ENCODE measurements around the gene ADAT2.

The ADAT2 gene

DNA sequence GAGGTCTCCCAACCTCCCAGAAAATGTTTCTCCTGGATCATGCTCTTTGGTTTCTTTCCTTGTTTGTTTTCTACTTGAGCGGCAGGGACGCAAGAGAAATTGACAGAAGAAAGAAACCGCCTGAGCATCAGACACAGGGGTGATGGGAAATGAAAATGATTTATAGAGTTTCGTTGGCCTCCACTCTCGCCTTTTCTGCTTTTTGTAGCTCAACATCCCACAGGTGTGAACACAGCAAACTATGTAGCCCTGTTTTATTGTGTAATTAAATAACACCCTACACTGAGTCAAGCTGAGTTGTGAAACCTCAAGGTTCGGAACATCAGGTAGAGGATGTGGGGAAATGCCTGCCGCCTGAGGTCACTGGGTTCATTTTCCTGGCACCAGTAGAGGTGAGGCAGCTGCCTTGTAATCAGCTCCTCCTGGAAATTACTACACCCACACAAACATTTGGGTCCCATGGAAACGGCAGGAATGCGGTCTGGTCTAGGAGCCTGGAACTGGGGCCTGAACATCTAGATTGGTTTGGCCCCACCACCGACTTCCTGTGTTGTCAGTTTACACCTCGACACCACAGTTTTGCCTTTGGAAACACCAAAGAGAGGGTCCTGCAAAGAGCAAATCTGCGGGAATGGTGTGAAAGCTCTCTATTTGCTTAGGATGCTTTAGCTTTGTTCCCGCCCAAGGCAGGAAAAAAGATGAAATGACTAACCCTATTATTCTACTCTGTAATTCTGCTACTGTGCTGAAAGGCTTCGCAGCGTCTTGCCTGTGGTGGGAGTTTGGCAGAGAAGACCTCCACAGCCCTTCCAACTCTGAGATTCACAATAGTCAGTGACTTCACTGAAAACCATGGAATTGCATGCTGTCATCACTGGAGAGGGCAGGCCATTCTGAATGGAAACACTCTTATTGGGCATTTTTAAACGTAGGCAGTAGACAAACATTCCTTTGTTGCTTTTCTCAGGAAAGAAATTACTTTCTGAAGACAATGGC lies 53.0 kb downstream of the ADAT2 start:
- no peaks in the 10 kb centered on the region for H3K36me3 Mint-ChIP-seq (ENCODE audit: low read depth)
- H3K4me1 Mint-ChIP-seq = peaks cover 15% of the 10 kb centered on the region
- H3K27ac Mint-ChIP-seq = no peak overlapping the region
- ATAC-seq (peak; percentile 52), DNase-seq (no peak)
- H3K4me3 Mint-ChIP-seq = no peak overlapping the region
- H3K9me3 Mint-ChIP-seq = no peaks in the 10 kb centered on the region
- peaks cover 2% of the 10 kb centered on the region for H3K27me3 Mint-ChIP-seq

- DNase-seq (no peak), ATAC-seq (no peak)
- no peak overlapping the region for H3K27ac Mint-ChIP-seq
- peaks cover 15% of the 10 kb centered on the region for H3K4me1 Mint-ChIP-seq
- H3K36me3 Mint-ChIP-seq (ENCODE audit: low read depth) = no peaks in the 10 kb centered on the region
- no peak overlapping the region for H3K4me3 Mint-ChIP-seq
- H3K27me3 Mint-ChIP-seq = peaks cover 2% of the 10 kb centered on the region
- H3K9me3 Mint-ChIP-seq = no peaks in the 10 kb centered on the region
These were observed 53.8 kb downstream of the ADAT2 start for GRCh38 chr6:143396497-143397226.

DNA sequence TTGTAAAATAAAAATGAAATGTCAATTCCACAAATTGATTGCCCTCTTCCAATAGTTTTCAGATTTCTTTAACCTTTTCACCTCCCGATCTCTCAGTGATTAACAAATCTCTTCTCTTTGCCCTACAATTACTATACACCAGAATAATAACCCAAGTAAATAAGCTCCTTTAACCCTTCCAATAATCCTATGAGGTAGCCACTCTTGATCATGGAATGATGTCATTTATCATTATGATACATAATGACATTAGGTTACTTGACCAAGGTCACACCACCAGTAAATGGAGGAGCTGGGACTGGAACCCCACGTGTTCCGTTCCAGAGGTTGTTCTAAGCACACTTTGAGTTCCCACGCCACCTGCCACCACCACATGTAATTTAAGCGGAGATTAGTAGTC lies 54.8 kb downstream of the ADAT2 start:
- Mint-ChIP-seq H3K36me3 (ENCODE audit: low read depth) (no peaks in the 10 kb centered on the region), H3K4me1 (peaks cover 10% of the 10 kb centered on the region), H3K9me3 (no peaks in the 10 kb centered on the region), H3K27me3 (peaks cover 2% of the 10 kb centered on the region), H3K4me3 (no peak overlapping the region), H3K27ac (no peak overlapping the region)
- DNase-seq = no peak
- no peak for ATAC-seq

DNA sequence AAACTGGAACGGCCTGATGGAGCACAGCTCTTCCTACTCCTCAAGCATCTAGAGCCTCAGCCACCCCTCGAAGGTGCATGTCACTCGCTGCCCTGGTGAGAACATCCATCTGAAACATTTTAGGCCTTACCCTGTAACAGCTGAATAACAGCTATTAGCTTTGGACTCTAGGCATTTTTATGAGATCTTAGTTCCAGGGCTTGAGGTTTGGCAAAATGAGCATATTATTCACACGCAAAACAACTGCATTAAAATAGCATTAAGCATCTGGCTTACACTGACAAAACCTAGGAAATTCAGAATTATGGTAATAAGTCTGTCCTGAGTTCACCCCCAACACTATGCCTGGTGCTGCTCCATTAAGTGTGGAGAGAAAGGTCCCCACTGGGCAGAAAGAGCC lies 56.1 kb downstream of the ADAT2 start:
- Mint-ChIP-seq H3K36me3 (ENCODE audit: low read depth) (no peaks in the 10 kb centered on the region), H3K4me1 (no peaks in the 10 kb centered on the region), H3K27ac (no peak overlapping the region), H3K4me3 (no peak overlapping the region), H3K27me3 (peaks cover 2% of the 10 kb centered on the region), H3K9me3 (no peaks in the 10 kb centered on the region)
- DNase-seq (no peak), ATAC-seq (no peak)

DNA sequence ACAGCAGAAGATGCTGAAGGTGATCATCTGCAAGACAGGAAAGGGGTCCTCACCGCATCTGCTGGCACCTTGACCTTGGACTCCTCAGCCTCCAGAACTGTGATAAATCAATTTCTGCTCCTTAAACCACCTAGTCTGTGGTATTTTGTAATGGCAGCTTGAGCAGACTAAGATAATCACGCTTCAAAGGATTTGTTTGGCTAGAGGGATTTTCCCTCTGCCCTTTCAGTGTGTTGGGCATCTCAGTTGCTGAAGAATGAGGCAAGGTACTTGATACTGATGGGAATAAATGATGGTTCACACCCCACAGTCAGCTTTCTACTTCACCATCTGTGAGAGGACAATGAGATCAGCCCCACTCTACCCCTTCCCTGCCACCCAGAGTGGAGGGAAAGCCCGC lies 60.2 kb downstream of the ADAT2 start:
- H3K36me3 Mint-ChIP-seq (ENCODE audit: low read depth) = no peaks in the 10 kb centered on the region
- H3K9me3 Mint-ChIP-seq = no peaks in the 10 kb centered on the region
- peaks cover 2% of the 10 kb centered on the region for H3K27me3 Mint-ChIP-seq
- no peak for ATAC-seq
- no peaks in the 10 kb centered on the region for H3K4me1 Mint-ChIP-seq
- H3K27ac Mint-ChIP-seq = no peak overlapping the region
- no peak overlapping the region for H3K4me3 Mint-ChIP-seq
- no peak for DNase-seq

DNA sequence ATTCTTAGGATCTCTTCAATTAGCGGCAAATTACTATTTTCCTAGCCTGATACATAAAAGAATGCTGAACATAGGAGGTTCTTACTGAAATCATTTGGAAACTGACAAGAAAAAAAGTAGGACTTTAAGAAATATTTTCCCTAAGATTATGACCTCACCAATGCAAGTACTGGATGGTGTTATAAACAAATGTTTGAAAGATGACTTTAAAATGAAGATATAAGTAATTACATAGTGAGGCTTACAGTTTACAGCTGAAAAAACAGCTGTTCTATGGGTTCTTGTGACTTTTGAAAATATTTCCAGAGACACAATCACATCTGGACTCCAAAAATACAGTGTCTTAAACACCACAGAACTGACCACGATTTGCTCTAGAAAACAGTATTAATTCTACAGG lies 64.9 kb downstream of the ADAT2 start:
- no peaks in the 10 kb centered on the region for H3K9me3 Mint-ChIP-seq
- H3K4me1 Mint-ChIP-seq = no peaks in the 10 kb centered on the region
- no peak overlapping the region for H3K27ac Mint-ChIP-seq
- no peak overlapping the region for H3K4me3 Mint-ChIP-seq
- DNase-seq (no peak), ATAC-seq (no peak)
- peaks cover 3% of the 10 kb centered on the region for H3K27me3 Mint-ChIP-seq
- no peaks in the 10 kb centered on the region for H3K36me3 Mint-ChIP-seq (ENCODE audit: low read depth)

GRCh38 chr6:143376861-143377260 lies 73.6 kb downstream of the ADAT2 start:
- H3K4me3 Mint-ChIP-seq = no peak overlapping the region
- no peaks in the 10 kb centered on the region for H3K36me3 Mint-ChIP-seq (ENCODE audit: low read depth)
- no peak overlapping the region for H3K27ac Mint-ChIP-seq
- ATAC-seq (no peak), DNase-seq (no peak)
- H3K4me1 Mint-ChIP-seq = no peaks in the 10 kb centered on the region
- H3K9me3 Mint-ChIP-seq = peaks cover 15% of the 10 kb centered on the region
- peaks cover 7% of the 10 kb centered on the region for H3K27me3 Mint-ChIP-seq

DNA sequence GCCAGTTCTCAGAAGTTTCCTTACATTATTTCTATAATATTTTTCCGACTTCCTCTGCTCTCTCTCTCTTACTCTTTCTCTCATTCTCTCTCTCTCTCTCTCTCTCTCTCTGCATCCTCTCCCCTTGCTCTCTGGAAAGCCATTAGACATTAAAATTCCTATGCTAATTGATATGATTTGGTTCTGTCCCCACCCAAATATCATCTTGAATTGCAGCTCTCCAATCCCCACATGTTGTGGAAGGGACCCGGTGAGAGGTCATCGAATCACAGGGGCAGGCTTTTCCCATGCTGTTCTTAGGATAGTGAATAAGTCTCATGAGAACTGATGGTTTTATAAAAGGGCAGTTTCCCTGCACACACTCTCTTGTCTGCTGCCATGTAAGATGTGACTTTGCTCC lies 74.1 kb downstream of the ADAT2 start:
- Mint-ChIP-seq H3K4me1 (no peaks in the 10 kb centered on the region), H3K27ac (no peak overlapping the region), H3K4me3 (no peak overlapping the region), H3K27me3 (peaks cover 7% of the 10 kb centered on the region), H3K36me3 (ENCODE audit: low read depth) (no peaks in the 10 kb centered on the region), H3K9me3 (peaks cover 15% of the 10 kb centered on the region)
- DNase-seq = no peak
- no peak for ATAC-seq

DNA sequence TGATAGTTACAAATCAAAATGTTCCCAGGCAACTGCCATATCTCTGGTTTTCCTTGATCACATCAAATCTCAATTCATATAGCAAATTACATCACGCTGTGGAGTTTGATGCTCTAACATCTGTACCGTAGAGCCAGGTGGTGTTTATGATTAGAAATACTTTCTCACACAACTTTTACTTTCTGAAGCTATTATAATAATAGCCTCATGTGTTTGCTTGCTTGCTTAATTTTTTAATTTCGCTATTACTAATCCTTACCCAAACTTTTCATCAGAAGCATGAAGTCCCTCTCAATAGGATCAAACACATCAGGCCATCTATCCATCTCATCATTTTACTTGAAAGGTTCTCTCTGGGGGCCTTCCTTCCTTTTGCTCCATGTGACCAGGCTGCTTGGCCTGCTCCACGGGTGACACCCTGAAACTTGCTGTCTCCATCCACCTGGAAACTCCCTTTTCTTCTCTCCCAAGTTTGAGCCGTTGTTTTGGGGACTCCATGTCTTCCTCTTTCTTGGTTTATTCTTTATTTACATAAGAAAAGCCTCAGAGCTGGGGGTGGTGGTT lies 75.4 kb downstream of the ADAT2 start:
- no peak for DNase-seq
- Mint-ChIP-seq H3K27ac (no peak overlapping the region), H3K27me3 (peaks cover 7% of the 10 kb centered on the region), H3K4me3 (no peak overlapping the region), H3K9me3 (peaks cover 15% of the 10 kb centered on the region), H3K4me1 (no peaks in the 10 kb centered on the region), H3K36me3 (ENCODE audit: low read depth) (no peaks in the 10 kb centered on the region)
- ATAC-seq = no peak

DNA sequence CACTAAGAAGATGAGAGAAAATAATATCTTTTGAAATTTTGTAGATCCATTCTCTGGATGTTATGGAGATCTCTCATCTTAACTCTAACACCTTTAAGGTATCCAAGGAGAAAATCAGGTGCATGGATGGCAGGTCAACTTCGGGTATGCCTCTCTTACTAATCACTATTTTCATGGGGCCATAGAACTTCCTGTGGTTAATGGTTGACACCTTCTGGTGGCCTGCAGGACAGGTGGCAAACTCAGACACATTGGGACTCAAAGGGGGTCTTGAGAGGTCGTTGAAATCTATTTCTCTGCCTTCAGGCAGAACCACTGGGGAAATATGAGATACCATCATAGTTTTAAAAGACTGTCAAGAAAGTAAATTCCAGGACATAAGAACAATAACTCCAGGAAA lies 76.5 kb downstream of the ADAT2 start:
- Mint-ChIP-seq H3K4me3 (no peak overlapping the region), H3K27ac (no peak overlapping the region), H3K9me3 (peaks cover 15% of the 10 kb centered on the region), H3K36me3 (ENCODE audit: low read depth) (no peaks in the 10 kb centered on the region), H3K4me1 (no peaks in the 10 kb centered on the region), H3K27me3 (peaks cover 7% of the 10 kb centered on the region)
- ATAC-seq (no peak), DNase-seq (no peak)
